GM19397 (cell line): Measurements from ENCODE around the gene PRSS36.

Experiments
- ATAC-seq: cut with Tn5 transposase; IDR thresholded peaks from one replicate; pipeline ENCODE4 v1.9.1; 2021; ENCODE audit warnings: mild to moderate bottlenecking, moderate library complexity; ENCODE audit not compliant: unreplicated experiment

PRSS36 gene

DNA sequence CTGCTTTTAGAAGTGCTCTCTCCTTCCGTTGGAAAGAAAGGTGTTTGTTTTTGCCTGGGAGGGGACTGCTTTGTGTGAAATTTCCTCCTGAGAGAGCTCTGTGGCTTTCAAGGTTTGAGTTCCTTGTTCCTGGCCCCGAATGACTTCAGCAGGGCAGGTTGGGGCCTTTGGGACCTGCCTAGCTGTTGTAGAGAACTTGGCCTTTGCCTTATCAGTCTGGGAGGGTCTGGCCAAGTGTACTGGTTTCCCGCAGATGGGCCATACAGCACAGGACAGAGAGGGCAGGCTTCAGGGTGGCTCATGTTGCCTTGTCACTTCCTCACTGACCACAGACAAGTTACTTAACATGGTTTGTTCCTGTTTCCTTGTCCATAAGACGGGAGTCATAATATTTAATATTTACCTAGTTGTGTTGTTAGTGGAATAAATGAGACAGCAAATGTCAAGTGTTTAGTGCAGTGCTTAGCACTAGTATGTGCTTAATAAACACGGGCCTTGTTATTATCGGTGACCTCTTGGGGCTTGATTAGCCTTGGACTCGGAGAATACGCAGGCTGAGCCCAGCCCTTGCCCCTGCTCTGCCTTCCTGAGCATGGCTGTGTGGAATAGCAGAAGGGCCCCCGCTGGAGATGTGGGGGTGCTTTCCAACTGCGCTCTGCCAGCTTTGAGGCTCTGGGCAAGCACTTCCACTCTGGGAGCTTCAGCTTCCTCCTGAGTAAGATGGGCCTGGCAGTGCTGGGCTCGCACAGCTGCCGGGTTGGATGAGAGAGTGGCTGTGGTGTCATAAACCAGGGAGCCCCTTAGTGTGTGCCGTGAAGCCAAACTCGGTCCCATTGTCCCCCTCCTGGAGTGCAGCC is 20.9 kb downstream of the PRSS36 start:
- ATAC-seq, result no peak

- no peak for ATAC-seq
These were observed 22.7 kb downstream of the PRSS36 start for GRCh38 chr16:31127182-31127581.

- ATAC-seq, result no peak
These were observed 24.0 kb downstream of the PRSS36 start for GRCh38 chr16:31125844-31126243.

GRCh38 chr16:31120129-31120528 is 29.7 kb downstream of the PRSS36 start:
- ATAC-seq, result no peak

GRCh38 chr16:31118223-31119155 is 31.4 kb downstream of the PRSS36 start:
- no peak for ATAC-seq

DNA sequence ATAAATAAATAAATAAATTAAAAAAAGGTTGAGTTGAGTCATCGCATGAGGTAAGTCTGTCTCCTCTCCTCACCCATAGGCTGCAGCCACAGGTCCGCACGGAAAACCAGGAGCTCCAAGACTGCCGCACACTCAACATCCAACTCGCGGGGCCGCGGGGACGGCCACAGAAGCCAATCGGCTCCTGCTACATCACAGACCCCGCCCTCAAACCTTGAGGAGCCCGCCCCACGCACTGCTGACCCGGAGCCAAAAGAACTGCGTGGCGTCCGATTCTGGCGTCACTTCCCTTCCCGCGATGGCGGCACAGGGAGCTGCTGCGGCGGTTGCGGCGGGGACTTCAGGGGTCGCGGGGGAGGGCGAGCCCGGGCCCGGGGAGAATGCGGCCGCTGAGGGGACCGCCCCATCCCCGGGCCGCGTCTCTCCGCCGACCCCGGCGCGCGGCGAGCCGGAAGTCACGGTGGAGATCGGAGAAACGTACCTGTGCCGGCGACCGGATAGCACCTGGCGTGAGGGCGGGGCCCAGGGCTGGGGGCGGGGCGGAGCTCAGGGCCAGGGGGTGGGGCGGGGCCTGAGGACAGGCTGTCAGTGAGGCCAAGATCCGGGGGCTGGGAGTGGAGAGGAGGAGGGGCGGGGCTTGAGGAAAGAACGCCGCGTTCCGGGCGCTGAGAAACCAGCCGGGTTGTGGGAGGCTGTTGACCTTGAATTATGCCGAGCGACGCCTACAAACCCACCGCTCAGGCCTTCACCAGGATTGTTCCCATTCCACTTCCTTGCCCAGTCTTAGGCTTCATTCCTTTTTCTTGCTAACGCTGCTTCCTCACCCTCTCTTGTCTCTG is 32.3 kb downstream of the PRSS36 start, which contains the start of gene KAT8:
Gene KAT8, plus strand, starts transcription at position 281 of the 839 bp plus-strand sequence. Its CDS starts 18 bp downstream, at position 299.
- ATAC-seq, result peak; percentile 88

DNA sequence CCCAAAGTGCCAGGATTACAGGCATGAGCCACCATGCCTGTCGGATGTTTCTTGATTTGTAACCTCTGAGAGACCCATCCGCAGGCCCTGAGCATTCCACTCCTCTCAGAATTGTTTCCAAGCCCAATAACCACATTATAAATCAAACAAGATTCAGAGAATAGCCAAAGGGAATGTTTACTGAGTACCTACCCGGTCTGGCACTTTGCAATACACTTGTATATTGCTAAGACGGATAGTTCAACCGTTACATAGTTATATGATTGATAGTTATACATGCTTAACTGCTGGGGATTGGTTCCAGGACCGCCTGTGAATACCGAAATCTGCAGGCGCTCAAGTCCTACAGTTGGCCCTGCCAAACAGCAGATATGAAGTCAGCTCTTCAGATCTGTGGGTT is 35.4 kb downstream of the PRSS36 start:
- ATAC-seq, result no peak

DNA sequence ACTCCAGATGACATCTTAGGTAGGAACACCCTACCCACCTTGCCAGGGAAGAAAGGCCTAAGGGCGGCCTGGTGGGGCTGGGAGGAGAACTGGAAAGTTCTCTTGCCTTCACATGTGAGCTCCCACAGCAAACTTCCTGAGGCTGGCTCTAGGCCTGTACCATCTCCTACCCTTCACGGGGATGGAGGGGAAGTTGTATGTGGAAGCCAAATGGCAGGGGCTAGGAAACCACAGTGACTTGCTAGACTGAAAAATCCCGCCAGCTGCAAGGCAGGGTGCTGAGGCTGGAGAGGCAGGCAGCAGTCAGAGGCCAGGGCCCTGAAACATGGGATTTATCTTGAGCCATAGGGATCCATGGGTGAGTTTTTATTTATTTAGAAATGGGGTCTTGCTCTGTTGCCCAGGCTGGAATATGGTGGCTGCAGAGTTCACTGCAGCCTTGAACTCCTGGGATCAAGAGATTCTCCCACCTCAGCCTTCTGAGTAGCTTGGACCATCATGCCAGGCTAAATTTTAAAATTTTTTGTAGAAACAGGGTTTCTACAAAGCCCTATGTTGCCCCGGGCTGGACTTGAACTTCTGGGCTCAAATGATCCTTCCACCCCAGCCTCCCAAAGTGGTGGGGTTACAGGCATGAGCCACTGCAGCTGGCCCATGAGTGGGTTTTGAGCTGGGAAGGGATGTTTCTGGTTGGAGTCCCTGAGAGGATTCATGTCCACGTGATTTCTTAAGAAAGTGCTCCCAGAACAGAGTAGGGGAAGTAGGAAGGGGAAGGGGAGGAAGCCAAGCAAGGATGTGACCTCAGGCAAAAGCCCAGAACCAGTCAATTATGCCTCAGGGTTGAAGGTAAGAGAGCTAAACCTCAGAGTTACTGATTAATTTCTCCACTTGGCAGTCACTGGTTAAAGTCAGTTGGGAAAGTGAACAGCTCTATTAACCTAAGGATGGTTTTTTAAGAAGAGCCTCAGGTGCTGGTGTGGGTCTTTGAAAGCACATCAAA is 36.4 kb downstream of the PRSS36 start:
- ATAC-seq, result no peak

DNA sequence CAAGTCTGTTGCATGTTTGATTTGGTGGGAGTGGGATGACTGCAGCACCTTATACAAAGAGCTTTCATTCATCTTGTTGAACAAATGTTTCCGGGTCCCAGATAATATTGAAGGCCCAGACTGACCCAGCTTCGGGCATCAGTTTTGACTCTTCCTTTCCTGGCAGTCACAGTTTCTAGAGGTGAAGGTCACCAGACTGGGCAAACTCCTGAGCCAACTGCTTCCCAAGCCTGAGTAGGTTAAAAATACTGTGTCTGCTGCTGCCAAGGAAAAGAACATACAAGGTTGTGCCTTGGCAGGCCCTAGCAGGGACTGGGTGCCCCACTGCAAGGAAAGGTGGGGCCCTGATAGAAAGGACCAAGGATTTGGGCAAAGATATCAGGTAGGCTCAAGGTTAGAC is 37.2 kb downstream of the PRSS36 start:
- ATAC-seq, result no peak

GRCh38 chr16:31111881-31112466 is 37.9 kb downstream of the PRSS36 start:
- ATAC-seq, result no peak

- no peak for ATAC-seq
These were observed 39.5 kb downstream of the PRSS36 start for GRCh38 chr16:31110106-31111034.

- no peak for ATAC-seq
These were observed 40.2 kb downstream of the PRSS36 start for GRCh38 chr16:31109622-31110021.

GRCh38 chr16:31108794-31109558 is 40.9 kb downstream of the PRSS36 start:
- peak; percentile 10 for ATAC-seq

GRCh38 chr16:31108035-31108793 is 41.7 kb downstream of the PRSS36 start, which contains the start of gene BCKDK:
TSS of gene BCKDK (plus strand) at chr16:31108386. CDS start at chr16:31109224, 838 bp downstream.
- peak; percentile 85 for ATAC-seq

DNA sequence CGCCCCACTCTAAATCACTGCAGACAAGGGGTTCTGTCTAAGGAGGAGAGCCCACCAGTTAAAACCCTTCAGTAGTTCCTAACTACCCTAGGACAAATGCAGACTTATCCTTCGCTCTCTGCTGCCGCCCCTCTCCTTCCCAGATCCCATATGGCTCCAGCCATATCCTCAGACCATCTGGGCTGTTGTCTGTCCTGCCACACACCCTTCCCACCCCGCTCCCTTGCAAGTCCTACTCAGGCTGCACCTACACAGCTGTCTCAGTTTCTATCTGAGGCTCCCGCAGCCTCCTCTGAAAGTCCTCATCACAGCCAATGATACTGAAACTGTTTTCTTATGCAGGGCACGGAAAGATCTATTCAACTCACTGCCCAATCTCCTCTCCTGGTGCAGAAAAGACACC is 42.4 kb downstream of the PRSS36 start:
- ATAC-seq, result no peak
